Thyroid gland (tissue), 4 donors: ENCODE results near the gene PAPLN. TPM values are rescaled to one million over a fixed set of nuclear protein-coding genes. Genes with fewer than 3 reads are reported as not detected.

ENCODE experiments used
- DNase-seq, 2 donors: peaks; one replicate each; pipeline ENCODE4 v3.0.0-alpha.2; 2019
- H3K27ac ChIP-seq, 3 donors: fragments of 200-600 bp; sonication (generic); 1 replicate in 2 of 3; 2 replicates in 1 of 3; pipeline ENCODE4 v1.5.1; 2016 to 2019; ENCODE audit warnings: mild to moderate bottlenecking in 1 of 3, moderate library complexity in 1 of 3
- H3K27me3 ChIP-seq: fragments of 200-600 bp; sonication (generic); one replicate; pipeline ENCODE4 v1.5.1; 2019
- H3K36me3 ChIP-seq, 2 donors: fragments of 200-600 bp; sonication (generic); one replicate each; pipeline ENCODE4 v1.5.1; 2016 to 2019
- H3K4me1 ChIP-seq, 2 donors: fragments of 200-600 bp; sonication (generic); one replicate each; pipeline ENCODE4 v1.5.1; 2017 to 2019
- H3K4me3 ChIP-seq, 3 donors: fragments of 200-600 bp; sonication (generic); replicated peaks in 1 of 3; 1 replicate in 2 of 3; 2 replicates in 1 of 3; pipeline ENCODE4 v1.5.1; 2016; ENCODE audit warnings: mild to moderate bottlenecking in 1 of 3
- H3K9me3 ChIP-seq: fragments of 200-600 bp; sonication (generic); one replicate; pipeline ENCODE4 v1.5.1; 2017
- POLR2A ChIP-seq, 2 donors: fragments of 450-650 bp; IDR thresholded peaks; one replicate each; pipeline ENCODE4 v1.6.1; 2017; ENCODE audit warnings: antibody characterized with exemption in 2 of 2, mild to moderate bottlenecking in 2 of 2, moderate library complexity in 1 of 2
- WGBS, 2 donors: methylation state at CpG; one replicate each; pipeline ENCODE4 v1.1.5; 2017; 5-methylcytosine and 5-hydroxymethylcytosine counted together
- intact Hi-C: fragments of 100-400 bp; cut with DNase I; formaldehyde crosslinking; loops from one replicate; pipeline ENCODE4 v1.15.1; 2023
- total RNA-seq, 4 donors: library from RNA; depleted of rRNA; stranded (reverse); fragments of >200 nt; gene quantifications; one replicate each; pipeline ENCODE4 v1.2.3, GENCODE V29; 2016
- TF ChIP-seq, protein P1 (sequence below), 6 experiments: fragments of 200-600 bp in 3 of 6; fragments of 450-650 bp in 3 of 6; sonication (generic) in 3 of 6; IDR thresholded peaks; one replicate each; pipeline ENCODE4 v1.5.1; 2016 to 2019; ENCODE audit warnings: antibody characterized with exemption in 6 of 6, mild to moderate bottlenecking in 2 of 6, inconsistent platforms in 1 of 6, moderate library complexity in 1 of 6

PAPLN gene
- total RNA-seq, 4 donors from 2014 or later, result 23.2 to 82.8 (median 48.4) TPM

DNA sequence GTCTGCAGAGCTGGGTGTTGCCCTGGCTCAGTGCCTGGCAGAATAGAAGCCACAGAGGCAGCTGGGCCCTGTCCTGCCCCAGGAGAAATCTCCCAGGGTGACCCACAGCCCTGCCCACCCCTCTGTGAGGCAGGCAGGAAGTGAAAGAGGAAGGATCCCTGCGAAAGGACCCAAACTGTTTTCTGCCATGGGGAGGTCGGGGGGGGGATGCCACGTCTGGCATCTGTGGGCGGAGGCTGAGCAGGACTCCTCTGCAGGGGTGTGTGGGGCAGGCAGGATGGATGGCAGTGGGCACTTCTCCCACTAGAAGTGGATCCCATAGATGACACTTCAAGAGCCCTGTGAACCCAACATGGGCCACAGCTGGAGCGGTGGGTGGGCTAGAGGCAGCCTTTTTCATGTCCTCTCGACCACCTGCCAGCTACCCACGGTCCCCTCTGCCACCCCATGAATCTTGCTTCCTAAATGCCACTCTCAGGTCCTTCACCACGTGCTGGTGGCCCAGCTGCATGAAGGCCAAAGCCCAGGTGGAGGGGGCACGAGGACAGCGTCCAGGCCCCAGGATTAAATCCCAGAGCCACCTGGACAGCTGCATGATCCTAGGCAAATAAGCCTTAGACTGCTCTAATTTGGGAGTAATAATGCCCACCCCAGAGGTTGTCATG is 3.6 kb downstream of the PAPLN start:
- TF ChIP-seq POLR2A (IDR thresholded peaks at IDR 0.05), result no peak
- TF ChIP-seq, protein P1, sequence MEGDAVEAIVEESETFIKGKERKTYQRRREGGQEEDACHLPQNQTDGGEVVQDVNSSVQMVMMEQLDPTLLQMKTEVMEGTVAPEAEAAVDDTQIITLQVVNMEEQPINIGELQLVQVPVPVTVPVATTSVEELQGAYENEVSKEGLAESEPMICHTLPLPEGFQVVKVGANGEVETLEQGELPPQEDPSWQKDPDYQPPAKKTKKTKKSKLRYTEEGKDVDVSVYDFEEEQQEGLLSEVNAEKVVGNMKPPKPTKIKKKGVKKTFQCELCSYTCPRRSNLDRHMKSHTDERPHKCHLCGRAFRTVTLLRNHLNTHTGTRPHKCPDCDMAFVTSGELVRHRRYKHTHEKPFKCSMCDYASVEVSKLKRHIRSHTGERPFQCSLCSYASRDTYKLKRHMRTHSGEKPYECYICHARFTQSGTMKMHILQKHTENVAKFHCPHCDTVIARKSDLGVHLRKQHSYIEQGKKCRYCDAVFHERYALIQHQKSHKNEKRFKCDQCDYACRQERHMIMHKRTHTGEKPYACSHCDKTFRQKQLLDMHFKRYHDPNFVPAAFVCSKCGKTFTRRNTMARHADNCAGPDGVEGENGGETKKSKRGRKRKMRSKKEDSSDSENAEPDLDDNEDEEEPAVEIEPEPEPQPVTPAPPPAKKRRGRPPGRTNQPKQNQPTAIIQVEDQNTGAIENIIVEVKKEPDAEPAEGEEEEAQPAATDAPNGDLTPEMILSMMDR (IDR thresholded peaks at IDR 0.05), result no peak
- Histone ChIP-seq H3K27ac (peak overlapping the region in 2 of 3 donors; percentile 13 to 81), H3K36me3 (no peaks in the 10 kb centered on the region), H3K4me3 (no peak overlapping the region), H3K27me3 (no peaks in the 10 kb centered on the region), H3K9me3 (no peaks in the 10 kb centered on the region), H3K4me1 (peaks cover 36 to 65% of the 10 kb centered on the region in 2 donors)
- no peak for DNase-seq
- intact Hi-C loops, result no loop called here
- 80 to 87% methylated on average over 10 of the region's 10 CpGs for WGBS, 2 donors

DNA sequence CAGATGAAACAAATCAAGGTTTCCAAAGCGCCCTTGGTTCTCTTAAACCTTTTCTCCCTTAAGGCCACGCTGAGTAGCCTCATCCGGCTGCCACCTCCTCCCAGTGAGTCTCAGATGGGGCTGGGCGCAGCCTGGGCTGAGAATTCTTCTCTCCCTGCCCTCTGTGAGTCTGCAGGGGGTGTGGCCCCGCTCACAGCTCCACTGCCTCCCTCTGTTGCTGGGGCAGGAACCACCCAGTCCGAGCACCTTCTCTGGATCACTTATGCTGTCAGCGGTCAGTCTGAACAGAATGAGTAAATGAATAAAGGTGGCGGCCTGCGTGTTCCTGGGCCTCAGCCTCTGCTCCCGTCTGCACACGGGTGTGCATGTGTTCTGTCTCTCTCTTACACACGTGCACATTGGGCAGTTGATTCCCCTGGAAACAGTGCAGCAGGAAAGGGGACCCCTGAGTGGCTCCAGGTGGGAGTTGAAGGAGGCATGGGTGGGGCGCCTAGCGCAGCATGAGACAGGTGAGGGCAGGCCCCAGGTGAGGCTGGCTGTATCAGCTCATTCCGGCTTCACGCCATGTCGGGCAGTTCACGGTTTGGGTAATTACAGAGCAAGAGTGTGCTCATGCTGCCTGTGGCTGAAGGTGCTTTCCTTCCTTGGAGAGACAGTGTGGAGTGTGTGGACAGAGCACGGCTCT is 4.3 kb downstream of the PAPLN start:
- intact Hi-C loops, result no loop called here
- Histone ChIP-seq H3K9me3 (no peaks in the 10 kb centered on the region), H3K27me3 (no peaks in the 10 kb centered on the region), H3K27ac (peak overlapping the region in 2 of 3 donors; percentile 13 to 81), H3K4me3 (no peak overlapping the region), H3K36me3 (no peaks in the 10 kb centered on the region), H3K4me1 (peaks cover 36 to 69% of the 10 kb centered on the region in 2 donors)
- TF ChIP-seq, protein P1 (IDR thresholded peaks at IDR 0.05), result no peak
- TF ChIP-seq POLR2A (IDR thresholded peaks at IDR 0.05), result no peak
- WGBS, 2 donors, result 86 to 90% methylated on average over 14 to 18 of the region's 19 CpGs
- DNase-seq, result peak; percentile 24 to 29

DNA sequence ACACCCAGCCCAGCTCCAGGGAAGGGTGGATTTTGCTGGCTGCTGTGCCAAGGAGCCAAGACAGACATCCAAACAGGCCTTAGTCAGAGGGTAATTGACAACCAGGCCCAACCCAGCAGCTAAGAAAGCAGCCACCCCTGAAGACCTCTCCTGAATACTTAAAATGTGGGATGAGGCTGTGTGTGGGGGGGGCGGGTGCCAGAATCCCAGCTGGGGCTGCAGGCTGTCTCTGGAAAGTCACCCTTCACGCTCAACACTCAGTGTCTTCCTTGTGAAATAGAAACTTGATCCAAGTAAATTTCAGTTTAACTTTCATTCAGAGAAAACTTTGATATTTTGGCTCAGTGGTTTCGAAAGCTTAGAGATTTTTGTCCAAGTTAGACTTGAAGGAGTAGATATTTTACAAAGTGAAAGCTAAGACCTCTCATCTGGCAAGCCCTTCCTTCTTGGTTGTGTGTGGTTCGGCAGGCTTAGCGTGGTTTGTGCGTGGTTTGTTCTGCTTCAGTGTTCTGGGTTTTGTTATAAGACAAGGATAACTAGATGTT is 5.1 kb downstream of the PAPLN start:
- no peaks in the 10 kb centered on the region for H3K27me3 ChIP-seq
- no peak overlapping the region for H3K4me3 ChIP-seq
- TF ChIP-seq, protein P1 (IDR thresholded peaks at IDR 0.05), result no peak
- intact Hi-C loops, result no loop called here
- H3K9me3 ChIP-seq, result no peaks in the 10 kb centered on the region
- peaks cover 33 to 69% of the 10 kb centered on the region in 2 donors for H3K4me1 ChIP-seq
- H3K27ac ChIP-seq, result peak overlapping the region; percentile 13 to 81 (median 69)
- whole genome bisulfite sequencing, 2 donors, result 33 to 51% methylated on average over 6 of the region's 6 CpGs
- no peaks in the 10 kb centered on the region for H3K36me3 ChIP-seq
- peak; percentile 65 to 72 for DNase-seq

DNA sequence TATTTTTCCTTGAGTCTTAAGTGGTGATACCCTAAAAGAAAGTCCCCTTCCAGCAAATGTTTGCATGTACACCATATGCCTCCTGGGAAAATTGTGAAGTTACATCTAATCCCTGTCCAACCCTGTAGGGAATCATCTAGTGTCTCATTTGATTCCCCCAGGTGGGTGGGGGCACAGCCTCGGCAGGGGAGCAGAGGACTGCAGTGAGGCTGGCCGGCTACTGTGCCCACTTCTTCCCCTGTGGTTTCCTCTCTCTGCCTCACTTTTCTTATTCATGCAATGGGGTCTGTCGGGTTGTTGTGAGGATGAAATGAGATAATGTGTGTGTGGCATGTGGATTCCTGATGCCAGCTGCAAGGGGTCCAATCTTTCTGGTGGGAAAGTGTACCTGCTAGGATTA is 6.0 kb downstream of the PAPLN start:
- intact Hi-C loops, result no loop called here
- Histone ChIP-seq H3K27ac (peak overlapping the region in 1 of 3 donors; percentile 81), H3K27me3 (no peaks in the 10 kb centered on the region), H3K9me3 (no peaks in the 10 kb centered on the region), H3K4me3 (no peak overlapping the region), H3K4me1 (peaks cover 32 to 63% of the 10 kb centered on the region in 2 donors), H3K36me3 (no peaks in the 10 kb centered on the region)
- WGBS, 2 donors, result 75 to 90% methylated on average over 3 of the region's 3 CpGs
- TF ChIP-seq, protein P1 (IDR thresholded peaks at IDR 0.05), result no peak
- no peak for TF ChIP-seq POLR2A (IDR thresholded peaks at IDR 0.05)
- no peak for DNase-seq

DNA sequence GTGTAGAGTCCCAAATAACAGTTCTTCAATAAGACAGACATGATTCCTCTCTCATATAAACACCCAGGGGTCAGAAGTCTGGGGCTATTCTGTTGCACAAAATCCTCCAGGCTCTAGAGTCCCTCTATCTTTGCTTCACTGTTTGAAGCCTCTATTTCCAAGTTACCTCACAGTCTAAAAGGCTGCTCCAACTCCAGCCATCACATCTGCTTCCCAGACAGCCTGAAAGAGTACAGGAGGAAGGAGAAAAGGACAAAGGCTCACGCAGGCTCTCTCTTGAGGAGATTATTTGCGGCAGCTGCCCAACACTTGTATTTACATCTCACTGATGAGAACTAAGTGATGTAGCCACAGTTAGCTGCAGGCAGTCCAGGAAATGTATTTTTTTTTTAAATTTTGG is 6.4 kb downstream of the PAPLN start:
- 88 to 100% methylated on average over 2 of the region's 2 CpGs for WGBS, 2 donors
- Histone ChIP-seq H3K36me3 (no peaks in the 10 kb centered on the region), H3K4me3 (no peak overlapping the region), H3K9me3 (no peaks in the 10 kb centered on the region), H3K27me3 (no peaks in the 10 kb centered on the region), H3K4me1 (peaks cover 28 to 59% of the 10 kb centered on the region in 2 donors), H3K27ac (no peak overlapping the region)
- no peak for DNase-seq
- intact Hi-C loops, result no loop called here
- TF ChIP-seq POLR2A (IDR thresholded peaks at IDR 0.05), result no peak
- TF ChIP-seq, protein P1 (IDR thresholded peaks at IDR 0.05), result no peak
